H1 (cell line): ENCODE measurements around the gene TCP11.

Experiments used
- CBX8 ChIP-seq: fragments of 300-800, 300-1000 bp; sonication (generic); IDR thresholded peaks from 2 replicates; pipeline ENCODE4 v1.7.1; 2016; ENCODE audit warnings: low read depth, low read length, borderline replicate concordance
- CEBPB ChIP-seq: IDR thresholded peaks from 2 replicates; pipeline ENCODE4 v1.6.1; 2012; ENCODE audit warnings: low read depth, low read length
- CHD1 ChIP-seq: IDR thresholded peaks from 2 replicates; pipeline ENCODE4 v1.6.1; 2012; ENCODE audit warnings: low read depth, low read length, improper control_type of control experiment
- CHD2 ChIP-seq: IDR thresholded peaks from 2 replicates; pipeline ENCODE4 v1.6.1; 2012; ENCODE audit warnings: low read length, improper control_type of control experiment
- CTCF ChIP-seq, 3 experiments: IDR thresholded peaks; 1 replicate in 2 of 3; 2 replicates in 1 of 3; pipeline versions ENCODE4 v1.5.1 to v1.6.1; 2011; ENCODE audit warnings: low read length in 3 of 3, mild to moderate bottlenecking in 3 of 3, inconsistent platforms in 2 of 3, low read depth in 1 of 3, moderate library complexity in 1 of 3; ENCODE audit not compliant: insufficient read depth in 1 of 3; ENCODE audit errors: control extremely low read depth in 1 of 3
- E2F6 ChIP-seq: IDR thresholded peaks from 2 replicates; pipeline ENCODE4 v1.6.1; 2012; ENCODE audit warnings: inconsistent platforms
- EZH2 ChIP-seq: fragments of 200-600 bp; sonication (generic); IDR thresholded peaks from 2 replicates; pipeline ENCODE4 v1.7.1; 2012; ENCODE audit warnings: low read depth, mild to moderate bottlenecking, moderate library complexity, low read length, inconsistent platforms; ENCODE audit not compliant: severe bottlenecking
- FOSL1 ChIP-seq: IDR thresholded peaks from 2 replicates; pipeline ENCODE4 v1.6.1; 2011; ENCODE audit warnings: mild to moderate bottlenecking, low read depth, low read length, moderate library complexity; ENCODE audit not compliant: insufficient read depth
- POLR2A ChIP-seq, 2 experiments: IDR thresholded peaks; 1 replicate in 1 of 2; 2 replicates in 1 of 2; pipeline ENCODE4 v1.6.1; 2011; ENCODE audit warnings: low read depth in 2 of 2, low read length in 2 of 2, mild to moderate bottlenecking in 2 of 2; ENCODE audit errors: control extremely low read depth in 1 of 2
- POLR2AphosphoS5 ChIP-seq: IDR thresholded peaks from 2 replicates; pipeline ENCODE4 v1.6.1; 2011; ENCODE audit warnings: low read depth, low read length
- SIN3A ChIP-seq, 2 experiments: IDR thresholded peaks in 1 of 2; conservative IDR thresholded peaks in 1 of 2; 2 replicates each; pipeline ENCODE4 v1.6.1; 2011 to 2012; ENCODE audit warnings: low read length in 2 of 2, improper control_type of control experiment in 1 of 2, low read depth in 1 of 2, mild to moderate bottlenecking in 1 of 2
- TEAD4 ChIP-seq: IDR thresholded peaks from 2 replicates; pipeline ENCODE4 v1.6.1; 2012; ENCODE audit warnings: low read depth, low read length, inconsistent platforms, mixed read lengths

GRCh38 chr6:35140639-35141006 is 516 bp downstream of the TCP11 start:
- TF ChIP-seq TEAD4: no peak
- TF ChIP-seq CHD1: no peak
- no peak for TF ChIP-seq POLR2AphosphoS5
- no peak for TF ChIP-seq E2F6
- TF ChIP-seq CHD2: no peak
- TF ChIP-seq POLR2A (IDR thresholded peaks at IDR 0.05; ENCODE audit: control extremely low read depth in 1 of 2, low read depth in 2 of 2, low read length in 2 of 2): no peak
- no peak for TF ChIP-seq EZH2
- TF ChIP-seq CTCF (IDR thresholded peaks at IDR 0.05; ENCODE audit: control extremely low read depth in 1 of 3, insufficient read depth in 1 of 3, low read depth in 1 of 3, low read length in 3 of 3): no peak
- no peak for TF ChIP-seq SIN3A (conservative IDR thresholded peaks at IDR 0.05 in 1 of 2, IDR thresholded peaks at IDR 0.05 in 1 of 2; ENCODE audit: low read depth in 1 of 2, low read length in 2 of 2)
- no peak for TF ChIP-seq FOSL1
- no peak for TF ChIP-seq CEBPB
- TF ChIP-seq CBX8: no peak
